GM18511 (cell line): ENCODE measurements around the gene MBTPS1.

ENCODE experiments used
- ATAC-seq: cut with Tn5 transposase; IDR thresholded peaks from one replicate; pipeline ENCODE4 v1.9.1; 2021; ENCODE audit warnings: mild to moderate bottlenecking, moderate library complexity; ENCODE audit not compliant: unreplicated experiment

The MBTPS1 gene

DNA sequence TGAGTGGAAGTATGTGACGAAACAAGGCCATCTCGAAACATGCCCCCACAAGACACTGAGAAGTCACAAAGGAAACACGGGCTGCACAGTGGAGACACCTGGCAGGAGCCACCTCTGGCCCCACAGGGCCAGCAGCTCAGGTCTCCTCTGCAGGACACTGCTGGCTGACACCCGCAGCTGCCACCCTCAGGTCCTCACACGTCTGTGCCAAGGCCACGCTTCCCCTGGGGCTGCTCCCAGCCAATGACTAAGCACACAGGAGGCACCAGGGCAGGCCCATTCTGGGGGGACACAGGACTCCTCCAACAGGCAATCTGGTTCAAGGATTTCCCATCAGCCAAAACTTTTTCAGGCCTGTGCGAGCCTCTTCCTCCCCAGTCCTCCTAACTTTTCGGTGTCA lies 36.4 kb downstream of the MBTPS1 start:
- no peak for ATAC-seq

DNA sequence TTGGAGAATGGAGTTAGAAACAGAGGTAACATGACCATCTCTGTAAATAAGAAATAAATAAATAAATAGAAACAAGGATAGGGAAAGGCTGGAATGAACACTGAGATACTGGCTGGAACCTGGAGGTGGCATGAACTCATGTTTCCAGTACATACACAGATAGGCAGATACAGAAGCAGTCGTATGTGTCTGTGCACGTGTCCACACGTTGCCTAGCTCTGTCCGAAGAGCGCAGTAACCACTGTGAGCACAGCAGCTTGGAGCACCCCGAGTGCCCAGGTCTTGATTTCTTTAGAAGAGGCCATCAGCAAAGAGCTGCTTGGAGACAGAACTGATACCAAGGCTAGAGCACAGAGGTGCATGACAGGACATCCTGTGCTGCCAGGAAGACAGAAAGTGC lies 37.1 kb downstream of the MBTPS1 start:
- no peak for ATAC-seq

DNA sequence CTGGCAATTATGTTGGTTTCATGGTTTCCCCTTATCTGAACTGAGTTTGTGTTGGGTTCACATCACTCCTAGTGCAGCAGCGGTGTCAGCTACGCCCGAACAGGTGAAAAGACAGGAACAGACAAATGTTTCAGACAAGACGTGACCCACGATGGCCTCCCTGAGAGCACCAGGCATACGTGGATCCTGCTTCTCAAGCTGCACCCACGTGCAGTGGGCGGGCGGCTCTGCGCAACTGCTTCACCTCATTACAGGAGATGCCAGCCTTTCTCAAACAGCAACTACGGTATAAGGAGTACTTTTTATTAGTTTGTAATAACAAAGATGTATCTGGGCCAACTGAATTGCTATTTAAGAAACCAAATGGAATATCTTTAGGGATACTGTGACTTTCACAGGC lies 41.4 kb downstream of the MBTPS1 start:
- ATAC-seq: no peak

DNA sequence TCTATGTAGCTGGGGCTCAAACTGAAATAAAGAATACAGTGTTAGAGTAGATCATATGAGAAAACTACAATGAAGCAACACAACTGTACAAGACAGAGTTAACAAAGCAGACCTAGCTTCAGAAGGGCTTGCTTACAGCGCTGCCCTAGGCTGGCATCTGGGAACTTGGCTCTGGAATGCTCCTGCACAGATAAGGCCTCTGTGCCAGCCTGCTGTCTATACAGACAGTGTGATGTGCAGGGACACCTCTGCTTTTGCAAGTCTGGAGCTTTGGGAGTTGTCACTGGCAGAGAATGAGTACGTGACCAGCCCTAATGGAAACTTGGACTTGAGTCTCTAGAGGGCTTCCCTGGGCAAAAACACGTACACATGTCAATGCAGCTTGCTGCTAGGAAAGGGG lies 42.0 kb downstream of the MBTPS1 start:
- ATAC-seq: no peak

DNA sequence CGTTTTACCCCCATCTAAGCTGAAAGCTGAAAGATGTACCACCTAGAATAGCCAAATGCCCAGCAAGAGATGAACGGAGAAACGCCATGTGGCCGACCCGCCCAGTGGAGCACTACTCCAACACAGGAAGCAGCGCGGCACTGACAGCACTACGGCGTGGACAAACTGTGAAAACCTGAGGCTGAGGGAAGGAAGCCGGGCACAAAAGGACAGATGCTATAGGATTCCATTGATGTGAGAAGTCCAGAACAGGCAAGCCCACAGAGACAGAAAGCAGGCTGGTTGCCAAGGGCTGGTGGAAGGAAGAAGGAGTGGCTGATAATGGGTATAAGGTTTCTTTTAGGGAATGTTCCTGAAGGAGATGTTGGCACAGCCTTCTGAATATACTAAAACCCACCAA lies 44.7 kb downstream of the MBTPS1 start:
- ATAC-seq: no peak

DNA sequence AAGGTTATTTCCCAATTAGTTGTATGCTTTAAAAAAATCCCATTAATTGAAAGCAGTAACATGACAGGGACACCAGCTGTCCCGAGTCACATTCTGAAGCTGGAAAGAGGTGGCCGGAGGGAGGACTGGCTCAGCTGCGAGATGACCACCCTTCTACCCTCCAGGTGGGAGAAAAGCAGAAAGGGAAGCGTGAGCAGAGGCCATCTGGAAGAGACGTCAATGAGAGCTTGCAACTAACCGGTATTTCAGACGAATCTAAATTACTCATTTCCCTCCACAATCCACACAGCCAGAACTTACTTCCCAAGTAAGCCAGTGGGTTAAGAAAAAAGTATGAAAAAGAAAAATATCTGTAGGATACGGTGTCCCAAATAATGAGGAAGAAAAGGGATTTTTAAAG lies 45.6 kb downstream of the MBTPS1 start:
- no peak for ATAC-seq

DNA sequence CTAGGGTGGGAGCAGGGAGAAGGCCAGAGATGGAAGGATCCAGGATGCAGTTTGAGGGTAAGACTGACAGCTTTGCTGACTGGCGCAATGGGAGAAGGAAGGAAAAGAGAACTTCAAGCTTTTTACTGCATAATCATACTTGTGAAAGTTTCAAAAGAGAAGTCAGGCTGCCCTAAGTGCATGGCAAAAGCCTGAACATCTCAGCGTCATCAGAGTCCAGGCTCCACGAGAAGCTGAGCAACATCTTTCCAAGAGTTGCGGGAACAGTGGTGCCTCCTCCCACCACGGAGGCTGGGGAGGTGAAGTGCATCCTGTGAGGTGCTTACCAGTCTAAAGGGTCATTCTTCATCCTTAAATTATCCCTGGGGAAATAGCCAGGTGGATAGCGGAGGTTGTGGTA lies 47.2 kb downstream of the MBTPS1 start:
- ATAC-seq: no peak

DNA sequence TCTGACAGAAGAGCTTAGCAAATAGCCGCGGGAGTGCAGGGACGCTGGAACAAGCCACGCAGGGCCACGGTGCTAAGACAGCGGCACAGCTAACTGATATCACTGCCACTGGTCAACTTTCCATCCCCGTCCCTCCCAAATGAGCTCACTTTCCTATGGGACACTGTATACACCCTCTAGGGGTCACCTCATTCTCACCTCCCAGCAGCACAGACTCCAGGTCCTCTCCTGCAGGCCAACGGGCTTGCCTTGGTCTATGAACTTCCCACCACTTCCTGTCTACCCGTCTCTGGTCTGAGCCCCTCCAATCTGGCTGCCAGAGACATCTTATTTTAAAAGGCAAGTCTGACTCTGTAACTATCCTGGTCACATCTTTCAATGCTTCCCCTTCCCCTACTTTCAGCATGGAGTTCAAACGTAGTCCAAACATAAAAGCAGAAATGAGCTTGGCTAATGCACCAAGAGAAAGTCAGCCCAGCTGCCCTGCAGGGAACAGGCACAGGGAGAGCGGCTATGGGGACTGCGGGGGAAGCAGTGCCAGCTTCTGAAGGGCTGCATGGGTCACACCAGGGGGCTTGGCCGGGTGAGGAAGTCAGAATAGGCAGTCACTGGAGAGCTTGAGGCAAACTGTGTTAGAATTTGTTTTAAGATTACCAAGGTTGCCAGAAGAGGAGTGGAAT lies 47.8 kb downstream of the MBTPS1 start:
- ATAC-seq: no peak

DNA sequence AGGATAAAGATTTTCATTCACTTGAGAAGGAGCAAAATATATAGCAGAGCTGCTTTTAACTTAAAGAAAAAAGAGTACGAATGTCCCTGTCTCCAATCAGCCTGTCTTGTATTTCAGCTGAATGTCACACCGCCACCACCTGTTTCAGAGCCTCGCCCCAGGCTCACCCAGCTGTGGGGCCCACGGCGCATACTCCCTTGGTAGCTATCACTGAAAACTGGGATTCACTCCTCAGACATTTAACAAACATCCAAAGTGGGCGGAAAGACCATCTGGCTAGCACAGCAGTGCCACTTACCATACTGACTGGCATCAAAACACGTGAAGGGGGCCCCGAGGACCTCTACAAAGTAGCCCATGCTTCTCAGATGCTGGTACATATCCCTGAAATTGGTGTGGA lies 48.7 kb downstream of the MBTPS1 start:
- no peak for ATAC-seq

DNA sequence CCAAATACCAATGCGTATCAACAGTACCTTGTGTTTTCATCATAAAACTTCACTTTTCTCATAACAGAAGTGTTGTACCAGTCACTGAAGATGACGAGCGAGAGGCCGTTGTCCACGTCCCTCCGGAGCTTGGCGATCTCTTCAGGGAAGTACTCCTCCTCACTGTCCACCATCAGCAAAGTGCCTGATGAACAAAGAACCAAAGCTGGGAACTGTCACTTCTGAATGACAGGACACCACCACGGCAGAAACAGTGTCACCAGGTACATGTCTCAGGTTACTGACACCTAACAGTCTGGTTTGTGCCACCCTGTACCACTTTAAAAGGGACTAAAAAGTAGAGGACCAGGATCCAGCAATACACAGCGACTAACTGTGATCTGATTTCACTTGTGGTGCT lies 49.1 kb downstream of the MBTPS1 start:
- ATAC-seq: no peak

DNA sequence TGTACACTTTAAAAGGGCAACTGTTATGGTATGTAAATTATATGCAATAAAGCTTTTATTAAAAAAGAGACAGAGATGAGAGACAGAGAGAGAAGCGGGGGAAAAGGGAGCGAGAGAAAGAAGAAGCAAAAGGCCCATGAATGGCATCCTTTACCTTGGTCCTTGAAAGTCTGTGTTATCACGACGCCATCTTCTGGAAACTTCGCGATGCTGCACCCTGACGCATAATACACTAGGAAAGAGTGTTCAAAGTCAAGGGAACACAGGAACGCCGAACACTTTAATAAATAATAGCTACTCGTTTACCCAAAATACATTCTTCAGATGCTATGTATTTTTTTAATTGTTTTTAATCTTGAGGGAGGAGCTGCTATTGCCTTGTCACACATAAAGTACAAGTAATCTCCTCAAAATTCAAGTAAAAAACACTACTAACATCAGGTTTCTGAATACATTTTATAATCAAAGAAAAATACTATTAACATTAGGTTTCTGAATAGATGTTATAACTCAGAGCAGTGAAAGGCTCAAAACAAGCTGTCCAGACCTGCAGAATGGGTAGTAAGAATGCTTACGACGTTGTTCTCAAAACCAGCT lies 51.1 kb downstream of the MBTPS1 start:
- ATAC-seq: no peak

DNA sequence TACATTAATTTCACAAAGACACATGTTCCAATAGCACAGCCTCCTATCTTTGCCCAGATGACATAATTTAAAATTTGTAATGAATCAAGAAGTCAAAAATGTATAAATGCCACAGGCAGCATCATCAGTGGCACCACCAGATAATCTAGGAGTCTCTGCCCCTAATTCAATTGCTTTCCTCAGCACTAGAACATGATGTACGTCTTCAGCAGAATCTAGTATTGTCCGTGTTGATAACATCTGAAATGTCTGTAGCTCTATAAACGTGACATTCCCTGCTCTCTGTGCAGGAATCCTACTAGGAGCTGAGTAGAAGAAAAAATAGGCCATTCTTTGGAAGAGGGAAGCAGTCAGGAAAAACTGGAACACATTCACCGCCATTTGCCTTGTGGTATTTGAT lies 52.8 kb downstream of the MBTPS1 start:
- no peak for ATAC-seq

DNA sequence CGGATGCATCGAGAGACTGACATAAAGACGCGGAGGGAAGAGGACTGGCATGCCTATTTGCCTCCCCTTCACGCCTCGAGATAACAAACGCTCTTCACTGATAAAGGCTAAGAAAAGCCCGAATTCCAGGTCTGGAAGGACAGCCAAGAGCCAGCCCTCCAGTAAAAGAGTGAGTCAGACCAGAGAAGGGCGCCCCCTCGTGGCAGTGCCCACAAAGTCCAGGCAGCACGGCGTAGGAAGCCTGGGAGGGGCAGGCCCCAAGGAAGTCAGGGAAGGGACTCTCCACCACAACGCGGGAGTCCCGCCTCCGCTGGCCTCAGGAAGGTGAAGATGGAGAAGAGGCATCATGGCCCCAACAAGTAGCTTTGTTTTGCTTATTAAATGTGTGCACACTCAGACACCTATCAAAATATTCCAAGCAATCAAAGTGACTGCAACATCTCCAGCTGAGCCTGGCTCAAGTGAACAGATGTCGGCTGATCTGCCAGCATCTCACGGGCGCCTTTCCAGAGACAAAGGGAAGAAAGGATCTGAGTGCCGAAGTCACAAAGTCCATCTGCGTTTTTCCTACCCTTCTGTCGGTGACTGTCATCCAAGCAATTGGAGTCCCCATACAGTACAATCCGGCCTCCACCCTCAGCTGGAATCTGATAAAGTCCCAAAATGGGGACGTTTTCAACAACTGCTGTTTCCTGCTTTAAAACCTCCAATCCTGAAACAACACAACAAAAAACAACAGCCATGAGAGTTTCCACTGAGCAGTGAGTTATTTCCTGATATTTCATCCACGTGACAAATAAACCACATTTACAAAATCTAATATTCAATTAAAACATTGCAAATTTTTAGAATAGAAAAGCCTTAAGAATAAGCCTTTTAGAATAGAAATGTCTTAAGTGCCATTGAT lies 53.8 kb downstream of the MBTPS1 start:
- ATAC-seq: no peak

DNA sequence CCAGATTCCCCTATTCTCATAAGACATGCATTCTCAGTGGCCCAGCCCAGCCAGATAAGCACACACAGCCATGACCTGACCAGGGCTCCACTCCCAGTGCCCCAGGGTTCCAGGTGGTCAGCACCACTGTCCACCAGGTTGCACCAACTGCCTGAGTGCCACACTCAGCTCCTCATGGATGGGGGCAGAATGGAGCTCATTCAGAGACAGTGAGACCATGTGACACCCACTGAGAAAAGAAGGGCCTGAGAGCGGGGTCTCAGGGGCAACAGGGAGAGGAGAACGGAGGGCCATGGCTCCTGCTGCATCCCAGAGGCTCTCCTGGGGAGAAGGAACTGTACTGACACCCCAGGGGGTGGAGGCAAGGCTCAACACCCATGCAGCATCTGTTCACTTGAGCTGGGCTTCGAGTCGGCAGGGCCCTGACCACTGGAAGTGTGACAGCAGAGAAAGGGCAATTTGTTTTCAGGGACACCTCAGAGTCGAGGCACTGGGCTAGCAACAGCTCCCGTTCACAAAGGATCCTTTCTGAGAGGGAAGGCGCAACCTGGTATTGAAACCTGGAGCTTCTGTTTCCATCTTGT lies 55.4 kb downstream of the MBTPS1 start:
- ATAC-seq: no peak

DNA sequence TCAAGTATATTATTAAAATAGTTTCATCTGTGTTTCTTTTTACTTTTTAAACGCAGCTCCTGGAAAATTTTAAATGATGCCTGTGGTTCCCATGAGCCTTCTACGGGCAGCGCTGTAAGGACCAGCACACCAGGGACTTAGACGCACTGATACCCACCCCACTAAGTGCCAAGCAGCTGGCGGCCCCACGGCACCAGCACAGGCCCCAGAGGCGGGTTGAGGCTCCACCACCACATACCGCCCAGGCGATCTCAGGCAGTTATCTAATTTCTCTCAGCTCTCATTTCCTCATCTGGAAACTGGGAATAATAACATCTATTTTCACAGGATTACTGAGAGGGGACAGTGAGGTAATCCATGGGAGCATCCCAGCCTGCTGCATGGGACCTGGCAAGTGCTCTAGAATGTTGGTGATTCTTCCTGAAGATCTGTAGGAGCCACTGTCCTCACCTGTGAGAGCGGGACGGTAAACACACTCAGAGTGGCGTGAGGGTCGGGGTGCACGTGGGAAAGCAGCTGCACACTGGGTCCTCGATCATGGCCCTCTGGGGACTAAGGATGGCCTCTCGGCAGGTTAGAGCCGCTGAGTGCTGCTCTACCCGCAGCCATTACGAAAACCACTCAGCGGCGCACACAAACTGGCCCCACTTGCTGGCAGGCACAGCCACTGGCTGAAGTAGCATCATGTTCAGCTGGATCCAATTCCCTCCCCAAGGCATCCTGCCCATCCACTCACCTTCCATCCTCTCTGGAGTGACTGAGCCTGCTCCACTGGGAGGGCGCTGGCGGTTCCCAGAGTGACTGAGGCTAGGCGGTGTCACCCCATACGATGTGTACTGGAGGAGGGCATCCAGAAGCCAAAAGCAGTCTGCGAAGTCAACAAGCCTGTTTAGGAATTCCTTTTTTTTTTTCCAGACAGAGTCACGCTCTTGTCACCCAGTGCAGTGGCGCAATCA lies 56.5 kb downstream of the MBTPS1 start:
- no peak for ATAC-seq

DNA sequence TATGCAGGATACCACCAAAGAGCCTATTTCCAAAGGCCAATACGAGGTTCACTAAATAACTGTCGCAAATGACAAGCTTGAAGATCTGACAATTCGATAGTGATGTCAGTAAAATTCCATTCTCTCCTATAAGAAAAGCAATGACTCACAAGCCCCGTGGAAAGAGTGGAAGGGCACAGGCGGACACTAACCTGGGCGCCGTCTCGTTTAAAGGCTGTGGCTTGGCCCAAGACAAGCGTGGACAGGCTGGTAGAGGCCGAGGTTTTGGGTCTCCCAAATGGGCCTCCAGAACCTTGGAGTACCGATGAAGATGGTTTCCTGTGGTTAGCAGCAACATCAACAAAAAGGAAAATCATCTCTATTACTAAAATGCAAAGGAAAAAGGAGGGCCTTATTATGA lies 57.6 kb downstream of the MBTPS1 start:
- ATAC-seq: no peak

DNA sequence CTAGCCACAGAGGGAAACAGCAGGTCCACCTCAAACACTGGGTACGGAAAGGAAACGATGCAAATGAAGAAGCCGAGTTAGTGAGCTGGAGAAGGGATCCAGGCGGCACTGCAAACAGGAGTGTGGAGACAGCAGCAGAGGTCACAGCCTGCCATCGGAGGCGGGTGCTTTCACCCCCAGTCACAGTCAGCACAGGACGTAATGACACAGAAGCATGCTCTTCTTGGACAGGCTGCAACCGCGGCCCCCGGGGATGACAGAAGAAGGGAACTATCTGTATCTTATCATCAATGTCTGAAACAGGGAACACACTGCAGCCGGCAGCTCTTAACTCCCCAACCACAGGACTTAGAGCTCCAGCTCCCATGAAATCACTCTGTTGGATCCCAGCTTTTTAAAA lies 58.1 kb downstream of the MBTPS1 start:
- ATAC-seq: no peak

DNA sequence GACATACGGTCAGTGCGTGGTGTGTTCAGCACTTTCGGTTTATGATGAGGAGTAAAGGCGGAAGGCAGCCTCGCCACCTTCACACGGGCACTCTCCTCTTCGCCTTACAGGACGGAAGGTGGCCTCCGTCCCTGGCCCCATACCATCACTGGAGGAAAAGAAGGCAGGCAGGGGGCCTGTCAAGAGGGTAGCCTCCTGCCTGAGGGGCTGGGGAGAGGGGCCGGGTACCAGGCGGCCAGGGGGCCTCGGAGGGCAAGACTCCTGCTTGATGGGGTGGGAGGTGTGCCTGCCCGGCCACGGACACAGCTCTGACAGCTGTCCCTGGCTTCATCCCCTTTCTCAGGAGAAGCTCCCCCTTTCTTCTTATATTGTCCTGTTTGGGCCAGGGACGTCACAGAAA lies 58.5 kb downstream of the MBTPS1 start:
- no peak for ATAC-seq

DNA sequence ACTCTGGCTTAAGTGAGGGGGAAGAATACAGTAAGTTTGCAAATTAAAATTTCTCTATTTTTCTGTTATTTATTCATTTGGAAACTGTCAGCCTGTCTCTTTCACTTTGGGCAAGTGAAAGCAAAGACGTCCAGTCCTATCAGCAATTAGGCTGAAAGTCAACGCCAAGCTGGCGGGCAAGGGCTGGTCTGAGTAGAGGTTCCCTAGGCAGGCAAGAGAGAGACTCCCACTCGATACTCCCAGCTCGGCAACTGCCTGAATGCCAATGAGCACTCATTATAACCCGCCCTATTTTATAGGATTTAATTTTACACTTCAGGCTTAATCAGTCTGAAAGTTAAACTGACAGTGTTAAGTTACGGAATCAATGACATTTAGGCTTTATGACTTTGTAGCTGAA lies 59.8 kb downstream of the MBTPS1 start:
- ATAC-seq: no peak

DNA sequence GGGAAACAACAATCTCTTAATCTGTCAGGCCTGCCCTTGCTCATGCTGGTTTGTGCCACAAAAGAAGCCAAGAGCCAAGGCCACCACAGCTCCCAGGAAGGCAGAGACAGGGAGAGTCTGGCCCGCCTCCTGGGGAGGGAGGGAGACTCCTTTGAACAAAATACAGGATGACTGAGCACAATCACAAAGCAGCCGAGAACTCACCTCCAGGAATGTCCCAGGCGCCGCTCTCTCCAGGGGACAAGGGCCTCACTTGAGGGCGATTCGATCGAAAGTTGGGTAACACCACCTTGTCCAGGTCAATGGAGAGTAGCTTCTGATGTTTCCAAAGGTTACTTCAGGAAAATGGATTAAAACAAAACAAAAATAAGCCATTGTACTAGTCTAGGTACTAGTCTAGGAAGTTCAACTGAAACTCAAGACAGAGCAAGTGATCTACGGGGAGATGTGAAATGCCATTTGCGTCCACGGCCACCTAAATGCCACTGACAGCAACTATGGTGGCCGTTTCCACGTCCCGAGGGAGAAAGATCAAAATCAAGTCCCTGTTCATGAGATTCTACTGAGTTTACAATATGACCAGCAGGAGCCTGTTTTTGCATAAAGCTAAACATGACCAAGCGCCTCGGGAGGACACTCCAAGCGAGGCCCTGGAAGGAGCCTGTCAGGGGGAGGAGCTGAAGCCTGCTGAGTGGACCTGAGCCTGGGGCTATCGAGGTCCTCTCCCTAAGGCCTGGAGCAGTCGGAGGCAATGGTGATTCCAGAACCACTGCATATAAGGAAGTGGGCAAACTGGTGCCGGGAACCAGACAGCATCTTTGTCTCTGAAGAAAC lies 60.7 kb downstream of the MBTPS1 start:
- ATAC-seq: no peak
